ENCODE data around the gene C9orf153.
A peak's percentile ranks its signal among the peaks of the same experiment; 100 is the strongest.

The C9orf153 gene

GRCh38 chr9:86219606-86220005 lies 39.9 kb downstream of the C9orf153 start:
- Histone ChIP-seq H3K4me1 (no peaks in the 10 kb centered on the region), H3K4me3 (ENCODE audit: low read depth, low read length) (no peak overlapping the region), H3K9me3 (no peaks in the 10 kb centered on the region), H3K27me3 (no peaks in the 10 kb centered on the region), H3K36me3 (no peaks in the 10 kb centered on the region)
- no peak for DNase-seq
- no peak for TF ChIP-seq CTCF (IDR thresholded peaks at IDR 0.05; ENCODE audit: low read depth, low read length)

- no peak for TF ChIP-seq CTCF (IDR thresholded peaks at IDR 0.05; ENCODE audit: low read depth, low read length)
- H3K4me3 ChIP-seq (ENCODE audit: low read depth, low read length): no peak overlapping the region
- H3K4me1 ChIP-seq: no peaks in the 10 kb centered on the region
Measured at GRCh38 chr9:86217076-86217755, 42.2 kb downstream of the C9orf153 start.

GRCh38 chr9:86207193-86207592 lies 52.3 kb downstream of the C9orf153 start:
- Histone ChIP-seq H3K27me3 (no peaks in the 10 kb centered on the region), H3K36me3 (no peaks in the 10 kb centered on the region), H3K4me1 (peaks cover 5% of the 10 kb centered on the region; the same call in 1 of the 2 replicates), H3K9me3 (no peaks in the 10 kb centered on the region), H3K4me3 (ENCODE audit: low read depth, low read length) (no peak overlapping the region)
- DNase-seq: no peak
- TF ChIP-seq CTCF (IDR thresholded peaks at IDR 0.05; ENCODE audit: low read depth, low read length): no peak

More at GRCh38 chr9:86217076-86217755, 42.2 kb downstream of the C9orf153 start:
- H3K9me3 ChIP-seq: no peaks in the 10 kb centered on the region
- no peaks in the 10 kb centered on the region for H3K36me3 ChIP-seq
- no peak for DNase-seq
- H3K27me3 ChIP-seq: no peaks in the 10 kb centered on the region

GRCh38 chr9:86202338-86202882 lies 57.0 kb downstream of the C9orf153 start:
- Histone ChIP-seq H3K9me3 (no peaks in the 10 kb centered on the region), H3K36me3 (no peaks in the 10 kb centered on the region), H3K4me3 (ENCODE audit: low read depth, low read length) (no peak overlapping the region), H3K27me3 (0 out of 2 replicates have a peak, but pooled peaks cover 2% of the 10 kb centered on the region), H3K4me1 (peaks cover 5% of the 10 kb centered on the region; the same call in 1 of the 2 replicates)
- peak; percentile 19 for DNase-seq
- TF ChIP-seq CTCF (IDR thresholded peaks at IDR 0.05; ENCODE audit: low read depth, low read length): peak; percentile 89

GRCh38 chr9:86201474-86202337 lies 57.8 kb downstream of the C9orf153 start:
- DNase-seq: no peak
- Histone ChIP-seq H3K4me1 (peaks cover 5% of the 10 kb centered on the region; the same call in 1 of the 2 replicates), H3K36me3 (no peaks in the 10 kb centered on the region), H3K9me3 (no peaks in the 10 kb centered on the region), H3K27me3 (0 out of 2 replicates have a peak, but pooled peaks cover 2% of the 10 kb centered on the region), H3K4me3 (ENCODE audit: low read depth, low read length) (no peak overlapping the region)
- no peak for TF ChIP-seq CTCF (IDR thresholded peaks at IDR 0.05; ENCODE audit: low read depth, low read length)
